Stomach (tissue), 4 donors: ENCODE data around the gene LYVE1.

Experiments
- CTCF ChIP-seq, 7 experiments: fragments of 450-650 bp in 4 of 7; fragments of 200-600 bp in 3 of 7; sonication (generic) in 3 of 7; IDR thresholded peaks; one replicate each; pipeline ENCODE4 v1.5.1; 2016 to 2019; ENCODE audit warnings: antibody characterized with exemption in 7 of 7, control low read depth in 2 of 7, mild to moderate bottlenecking in 1 of 7
- POLR2A ChIP-seq, 4 donors: fragments of 450-650 bp; IDR thresholded peaks; one replicate each; pipeline ENCODE4 v1.6.1; 2016; ENCODE audit warnings: antibody characterized with exemption in 4 of 4, control low read depth in 2 of 4, mild to moderate bottlenecking in 1 of 4, moderate library complexity in 1 of 4
- POLR2AphosphoS5 ChIP-seq, 3 donors: sonication (generic); formaldehyde crosslinking; IDR thresholded peaks; one replicate each; pipeline ENCODE4 v1.6.1; 2016; ENCODE audit warnings: antibody characterized with exemption in 3 of 3

DNA sequence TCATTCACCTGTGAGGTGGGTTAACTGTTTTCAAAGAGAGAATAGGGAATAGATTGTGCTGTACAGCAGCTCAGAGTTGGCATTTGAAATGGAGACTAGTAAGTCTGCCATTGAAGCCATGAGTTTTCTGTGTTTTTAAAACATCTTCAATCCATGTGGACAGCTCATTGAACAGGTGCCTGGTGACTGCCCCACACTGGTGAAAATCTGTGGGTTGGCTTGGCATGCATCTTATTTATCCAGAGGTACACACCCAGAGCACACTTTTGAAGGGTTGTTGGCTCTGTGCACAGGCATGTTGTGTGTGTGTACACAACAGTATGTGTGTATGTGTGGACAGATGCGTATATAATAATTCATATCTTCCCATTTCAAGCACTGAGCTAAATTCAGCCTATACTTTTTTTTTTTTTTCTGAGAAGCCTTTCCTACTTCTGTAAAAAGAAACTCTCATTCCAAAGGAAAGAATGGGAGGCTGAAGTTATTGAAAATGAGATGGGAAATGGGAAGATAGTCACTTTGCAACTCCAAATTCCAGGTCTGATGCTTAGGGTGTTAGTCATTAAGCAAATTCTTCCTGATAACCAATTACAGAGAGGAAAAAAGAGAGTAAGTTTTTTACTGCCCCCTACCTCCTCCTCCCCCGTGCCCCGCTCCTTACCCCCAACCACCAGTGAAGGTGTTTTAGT lies 7.0 kb upstream of the LYVE1 start:
- no peak for TF ChIP-seq CTCF (IDR thresholded peaks at IDR 0.05)
- no peak for TF ChIP-seq POLR2A (IDR thresholded peaks at IDR 0.05)
- TF ChIP-seq POLR2AphosphoS5 (IDR thresholded peaks at IDR 0.05) = no peak
